Esophagus mucosa (tissue), 1 donor: ENCODE results near the gene RHOF. TPM values are rescaled to one million over a fixed set of nuclear protein-coding genes. Genes with fewer than 3 reads are reported as not detected.

ENCODE experiments used
- ATAC-seq: fragments of 200-7000 bp; cut with Tn5 transposase; one replicate; pipeline ENCODE4 v1.9.1; 2020
- total RNA-seq: library from RNA; stranded (reverse); gene quantifications from one replicate; pipeline ENCODE4 v1.2.4, GENCODE V29; 2023
- donor health status: DM: yes; HTN: yes; CAD: no.

RHOF gene
- total RNA-seq, 1 donor from 2014 or later: 5.9 TPM

DNA sequence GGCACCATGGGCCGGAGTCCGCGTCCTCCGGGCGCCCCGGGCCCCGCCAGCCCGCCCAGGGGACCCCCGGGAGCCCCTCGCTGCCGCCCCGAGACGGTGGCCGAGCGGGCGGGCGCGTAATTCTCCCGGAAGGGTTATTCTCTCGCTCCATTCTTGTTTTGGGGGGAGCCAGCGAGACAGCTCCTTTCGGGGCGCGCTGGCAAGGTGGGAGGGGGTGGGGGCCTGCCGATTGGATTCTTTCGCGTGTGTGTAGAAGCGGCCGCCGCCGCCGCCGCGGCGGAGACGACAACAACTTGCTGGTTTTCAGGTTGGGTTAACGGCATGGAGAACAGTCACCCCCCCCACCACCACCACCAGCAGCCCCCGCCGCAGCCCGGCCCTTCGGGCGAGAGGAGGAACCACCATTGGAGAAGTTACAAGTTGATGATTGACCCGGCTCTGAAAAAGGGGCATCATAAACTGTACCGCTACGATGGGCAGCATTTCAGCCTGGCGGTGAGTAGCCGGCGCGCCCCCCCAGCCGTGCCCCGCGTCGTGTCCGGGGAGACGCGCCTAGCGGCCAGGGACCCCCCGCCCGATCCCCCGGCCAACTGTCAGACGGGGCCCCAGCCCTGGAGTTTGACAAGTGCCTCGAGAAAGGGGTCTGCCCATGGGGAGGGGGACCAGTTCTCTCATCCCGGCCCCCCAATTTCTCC, 11.1 kb upstream of the RHOF start:
- ATAC-seq: no peak

DNA sequence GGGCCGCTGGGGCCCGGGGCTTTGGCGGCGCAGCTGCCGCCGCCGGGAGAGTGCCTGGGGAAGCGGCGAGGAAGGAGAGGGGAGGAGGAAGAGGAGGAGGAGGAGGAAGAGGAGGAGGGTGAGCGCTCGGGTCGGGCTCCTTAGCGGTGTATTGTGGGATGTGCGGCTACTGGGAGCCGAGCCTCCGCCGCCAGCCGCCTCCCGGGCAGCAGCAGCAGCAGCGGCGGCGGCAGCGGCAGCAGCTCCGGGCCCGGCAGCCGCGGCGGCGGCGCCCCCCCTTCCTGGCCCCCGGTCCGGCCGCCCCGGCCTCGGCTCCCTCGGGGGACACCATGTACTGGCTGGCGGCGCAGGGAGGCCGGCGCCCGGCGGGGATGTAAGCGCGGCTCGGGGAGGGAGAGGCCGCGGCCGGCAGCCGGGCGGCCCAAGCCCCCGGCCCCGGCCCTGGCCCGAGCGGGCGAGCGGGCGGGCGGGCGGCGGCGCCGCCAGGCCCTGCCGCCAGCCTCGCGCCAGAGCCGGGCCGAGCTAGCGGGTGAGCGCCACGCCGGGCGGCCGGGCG, 10.5 kb upstream of the RHOF start, which contains the start of gene SETD1B:
Gene SETD1B, plus strand, starts transcription at position 149 of the 556 bp plus-strand sequence. CDS start 729 bp downstream, outside the sequence.
- ATAC-seq: no peak

DNA sequence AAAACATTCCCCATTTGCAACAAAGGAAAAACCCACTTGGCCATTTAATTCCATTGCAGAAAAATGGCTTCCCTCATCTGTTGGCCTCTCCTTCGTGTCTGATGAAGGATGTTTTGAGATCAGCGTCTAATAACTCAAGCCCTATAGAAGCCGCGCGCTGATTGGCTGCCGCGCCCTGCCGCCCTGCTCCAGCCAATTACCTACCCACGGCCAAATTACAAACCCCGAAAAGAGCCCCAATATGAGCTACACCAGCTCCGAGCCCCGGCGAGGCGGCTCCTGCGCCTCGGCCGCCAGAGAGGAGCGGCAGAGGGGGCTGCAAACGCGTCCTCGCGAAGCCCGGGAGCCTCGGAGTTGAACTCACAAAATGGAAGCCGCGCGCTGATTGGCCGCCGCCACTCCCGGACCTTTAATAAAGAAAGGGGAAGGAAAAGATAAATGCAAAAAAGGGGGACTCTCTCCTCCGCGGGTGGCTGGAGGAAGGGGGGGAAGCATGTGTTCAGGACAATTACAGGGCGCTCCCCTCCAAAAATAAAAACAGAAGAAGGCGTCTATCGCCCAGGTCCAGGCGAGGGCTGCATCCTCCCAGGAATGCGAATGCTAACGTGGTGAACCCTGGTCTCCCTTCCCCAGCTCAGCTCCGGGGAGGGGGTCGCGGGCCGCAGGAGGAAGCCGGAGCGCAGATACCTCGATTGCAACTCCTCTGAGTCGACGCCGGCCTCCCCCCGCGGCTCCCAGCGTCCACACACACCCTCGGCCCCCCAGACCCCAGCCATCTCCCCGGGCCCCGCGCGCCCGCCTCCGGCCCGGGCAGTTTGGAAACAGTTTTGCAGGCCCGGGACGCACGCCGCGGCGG, 9.6 kb upstream of the RHOF start:
- peak; percentile 49 for ATAC-seq

DNA sequence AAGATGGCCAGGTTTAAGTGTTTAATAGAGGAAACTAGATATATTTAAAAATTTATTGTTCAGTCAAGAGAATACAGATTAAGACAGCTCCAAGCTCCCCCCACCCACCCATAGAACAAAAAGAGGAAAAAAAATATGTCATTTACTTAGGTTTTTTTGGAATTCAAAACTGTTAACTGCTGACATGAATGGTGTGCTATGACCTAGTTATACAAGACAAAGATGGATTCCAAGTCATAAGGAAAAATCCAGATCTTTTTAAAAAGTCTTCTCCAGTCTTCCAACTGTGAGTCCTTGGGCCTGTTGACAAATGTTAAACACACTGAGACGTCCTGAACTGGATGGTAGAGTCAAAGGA, 9.0 kb upstream of the RHOF start:
- no peak for ATAC-seq

DNA sequence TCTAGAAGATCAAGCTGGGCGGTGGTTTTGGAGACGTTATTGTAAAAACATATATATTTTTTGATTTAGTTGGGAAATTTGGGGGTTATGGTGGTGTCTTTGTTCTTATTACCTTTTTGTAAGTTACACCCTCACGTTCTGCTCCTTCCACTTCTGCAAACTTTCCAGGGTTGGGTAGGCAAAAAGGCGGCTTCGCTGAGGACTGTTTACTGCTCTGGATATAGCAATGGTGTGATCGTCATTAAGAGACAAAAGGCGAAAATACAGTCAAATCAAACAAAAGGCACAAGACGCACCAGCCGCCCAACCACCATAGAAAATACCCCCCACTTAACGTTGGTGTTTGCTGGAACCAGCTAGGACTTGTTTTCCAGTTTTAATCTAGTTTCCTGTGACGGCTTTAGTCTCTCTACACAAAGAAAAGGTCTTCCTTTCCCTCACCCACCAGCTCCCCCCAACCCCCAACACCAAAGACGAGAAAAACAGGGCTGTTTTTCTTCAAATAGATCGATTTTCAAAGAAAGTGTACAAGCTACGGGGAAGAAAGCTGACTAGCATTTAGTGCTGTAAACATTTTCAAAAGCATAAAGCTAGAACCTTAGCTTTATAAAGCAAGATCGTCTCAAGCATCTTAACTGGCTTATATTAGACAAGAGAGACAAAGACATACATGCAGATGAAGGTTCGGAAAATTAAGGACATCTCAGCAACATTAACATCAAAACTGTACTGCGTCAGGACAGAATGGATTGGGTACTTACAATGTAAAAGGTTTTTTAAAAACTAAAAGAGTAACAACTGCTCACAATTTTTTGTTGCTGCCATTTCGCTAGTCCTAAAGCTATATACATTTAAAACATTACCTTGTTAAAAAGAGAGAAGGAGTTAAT, 8.4 kb upstream of the RHOF start:
- ATAC-seq: no peak

DNA sequence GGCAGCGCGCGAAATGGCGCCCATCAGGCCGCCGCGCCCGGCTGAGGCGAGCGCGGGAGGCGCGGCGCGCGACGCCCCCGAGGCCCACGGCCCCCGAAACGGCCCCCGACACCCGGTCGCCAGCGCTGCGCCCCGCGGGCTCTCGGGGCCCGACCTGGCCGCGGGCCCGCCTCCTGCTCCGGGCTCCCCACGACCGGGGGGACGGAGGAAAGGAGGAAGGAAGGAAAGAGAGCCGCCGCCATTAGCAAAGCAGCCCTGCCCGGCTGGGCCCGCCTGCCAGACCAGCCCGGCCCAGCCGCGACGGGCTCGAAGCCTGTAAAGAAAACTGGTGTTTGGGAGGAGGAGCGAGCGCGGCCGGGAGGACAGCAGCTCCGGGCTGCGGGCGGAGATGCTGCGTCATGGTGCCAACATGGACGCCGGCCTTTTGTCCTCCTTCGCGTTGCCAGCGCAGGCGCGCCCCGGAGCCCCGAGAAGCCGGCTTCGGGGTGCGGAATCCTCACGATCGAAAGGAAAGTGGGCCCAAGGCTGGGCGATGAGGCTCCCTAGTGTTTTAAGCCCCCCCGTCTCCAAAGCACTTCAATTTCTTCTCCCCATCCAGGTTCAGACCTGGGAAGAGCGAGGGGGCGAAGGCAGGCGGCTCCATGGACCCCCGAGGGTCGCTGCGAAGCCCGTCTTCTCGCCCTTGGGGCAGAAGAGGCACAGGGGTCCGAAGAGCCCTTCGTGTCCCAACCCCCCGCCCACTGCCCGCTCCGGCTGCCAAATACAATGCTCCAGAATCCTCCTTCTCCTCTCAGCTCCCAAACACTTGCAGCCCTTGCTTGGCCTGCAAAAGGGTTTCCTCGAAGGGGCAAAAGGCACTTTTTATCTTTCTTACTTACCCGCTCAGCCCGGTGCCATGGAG, 7.5 kb upstream of the RHOF start:
- ATAC-seq: peak; percentile 13

DNA sequence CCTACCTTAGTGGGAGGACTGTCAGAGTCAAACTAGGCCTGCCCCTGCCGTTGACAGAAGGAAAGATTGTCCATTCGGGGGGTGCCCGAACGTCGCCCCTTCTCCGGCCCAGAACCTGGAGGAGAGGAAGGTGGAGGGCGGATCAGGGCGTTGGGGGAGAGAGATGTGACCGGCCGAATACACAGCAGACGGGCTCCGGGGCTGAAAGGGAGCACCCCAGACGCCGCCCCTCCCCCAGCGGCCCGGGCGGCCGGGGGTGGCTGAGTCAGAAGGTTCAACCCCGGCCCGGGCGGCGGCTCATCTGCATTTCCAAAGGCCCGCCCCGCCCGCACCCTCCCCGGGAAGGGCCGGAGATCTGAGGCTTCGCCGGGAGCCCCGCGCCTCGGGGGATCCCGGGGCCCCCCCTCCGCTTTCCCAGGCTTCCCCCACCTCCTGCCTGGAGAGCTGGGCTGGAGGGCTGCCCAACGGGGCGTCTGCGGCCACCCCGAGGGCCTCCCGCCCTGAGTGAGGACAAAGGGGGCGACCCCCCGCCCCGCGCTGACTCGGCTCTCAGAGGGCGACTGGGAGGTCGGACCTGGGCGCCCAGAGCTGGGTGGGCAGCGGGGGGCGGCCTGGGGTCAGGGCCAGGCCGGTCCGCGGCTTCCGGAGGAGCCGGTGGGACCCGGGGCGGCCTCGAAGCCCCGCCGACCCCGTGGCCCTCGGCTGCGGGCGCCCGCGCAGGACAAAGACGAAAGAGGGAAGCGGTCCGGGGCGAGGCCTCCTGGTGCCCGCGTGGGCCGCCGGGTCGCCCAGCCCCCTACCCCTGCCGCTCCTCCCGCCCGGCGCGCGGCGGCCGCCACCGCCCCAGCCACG, 6.6 kb upstream of the RHOF start:
- ATAC-seq: peak; percentile 70

DNA sequence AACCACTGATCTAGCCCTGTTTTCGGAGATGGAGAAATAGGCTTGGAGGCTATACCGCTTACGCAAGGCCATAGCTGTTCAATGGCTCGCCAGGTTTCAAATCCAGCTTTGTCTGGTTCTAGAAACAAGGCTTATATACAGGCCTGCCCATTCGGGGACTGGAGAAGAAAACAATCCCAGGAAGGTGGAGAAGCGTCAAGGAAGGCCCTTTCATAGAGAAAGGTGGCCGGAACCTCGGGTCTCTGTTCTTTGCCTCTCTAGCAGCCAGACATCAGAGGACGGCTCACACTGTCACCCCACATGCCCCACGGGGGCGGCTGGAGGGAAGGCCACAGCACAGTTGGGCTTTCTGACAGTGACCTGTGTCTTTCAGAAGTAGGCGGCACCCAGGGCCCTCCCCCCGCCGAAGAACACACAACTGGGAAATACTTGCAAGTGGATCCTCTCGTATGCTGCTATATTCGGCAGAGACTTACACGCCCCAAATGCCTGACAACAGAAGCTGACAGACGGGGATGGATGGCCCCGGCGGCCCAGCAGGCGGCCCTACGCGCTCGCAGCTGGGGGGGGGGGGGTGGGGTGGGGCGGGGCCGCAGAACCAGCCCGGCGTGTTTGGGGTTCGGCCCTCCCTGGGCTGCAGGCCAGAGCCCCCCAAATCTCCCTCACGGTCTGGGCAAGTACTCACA, 5.8 kb upstream of the RHOF start:
- peak; percentile 53 for ATAC-seq

DNA sequence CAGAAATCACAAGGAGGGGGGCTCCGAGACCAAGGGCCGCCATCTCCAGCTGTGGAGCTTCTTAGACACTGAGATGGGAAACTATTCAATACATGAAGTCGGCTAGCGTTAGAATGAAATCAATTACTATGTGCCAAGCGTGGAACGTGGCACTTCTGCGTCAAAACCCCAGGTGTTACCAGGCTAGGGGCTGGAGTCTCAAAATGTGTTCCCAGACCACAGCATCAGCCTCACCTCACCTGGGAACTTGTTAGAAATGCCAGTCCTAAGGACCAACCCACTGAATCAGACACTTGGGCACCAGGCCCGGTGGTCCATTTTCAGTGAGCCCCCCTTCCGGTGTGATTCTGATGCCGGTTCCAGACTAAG, 5.3 kb upstream of the RHOF start:
- no peak for ATAC-seq

DNA sequence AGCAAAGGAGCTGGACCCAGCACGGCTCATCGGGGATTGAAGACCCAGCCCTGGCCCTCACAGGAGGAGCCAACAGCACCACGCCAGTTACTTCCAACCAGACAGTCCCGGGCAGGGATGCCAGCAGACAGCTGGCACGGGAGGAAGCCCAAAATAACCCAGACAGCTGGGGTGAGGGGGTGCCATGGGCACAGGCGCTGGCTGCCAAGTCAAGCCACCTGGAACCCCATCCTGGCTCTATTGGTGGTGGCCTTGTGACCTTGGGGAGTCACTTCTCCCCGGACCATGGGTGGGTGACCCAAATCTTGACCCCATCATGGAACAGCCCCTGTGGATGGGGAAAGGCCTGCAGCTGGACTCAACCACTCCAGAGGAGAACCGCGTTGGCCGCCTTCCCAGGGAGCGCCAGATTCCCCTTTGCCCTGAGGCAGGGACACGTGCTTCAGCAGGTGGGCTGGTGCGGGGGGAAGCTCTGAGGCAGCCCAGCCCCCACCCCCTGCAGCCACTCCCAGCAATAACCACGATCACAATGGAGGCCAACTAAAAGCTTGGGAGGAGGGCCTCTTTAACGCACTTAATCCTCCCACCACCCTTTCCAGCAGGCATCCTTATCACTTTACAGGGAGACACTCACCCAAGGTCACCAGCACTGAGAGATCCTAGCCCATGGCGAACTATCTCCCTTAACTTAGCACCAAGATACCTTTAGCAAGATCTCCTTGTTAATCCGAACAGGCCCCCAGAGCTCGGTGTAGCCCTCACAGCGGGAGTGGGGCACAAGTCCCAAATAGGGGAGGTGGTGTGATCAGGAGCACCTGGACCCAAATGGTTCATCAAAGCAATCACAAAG, 4.7 kb upstream of the RHOF start:
- ATAC-seq: no peak

DNA sequence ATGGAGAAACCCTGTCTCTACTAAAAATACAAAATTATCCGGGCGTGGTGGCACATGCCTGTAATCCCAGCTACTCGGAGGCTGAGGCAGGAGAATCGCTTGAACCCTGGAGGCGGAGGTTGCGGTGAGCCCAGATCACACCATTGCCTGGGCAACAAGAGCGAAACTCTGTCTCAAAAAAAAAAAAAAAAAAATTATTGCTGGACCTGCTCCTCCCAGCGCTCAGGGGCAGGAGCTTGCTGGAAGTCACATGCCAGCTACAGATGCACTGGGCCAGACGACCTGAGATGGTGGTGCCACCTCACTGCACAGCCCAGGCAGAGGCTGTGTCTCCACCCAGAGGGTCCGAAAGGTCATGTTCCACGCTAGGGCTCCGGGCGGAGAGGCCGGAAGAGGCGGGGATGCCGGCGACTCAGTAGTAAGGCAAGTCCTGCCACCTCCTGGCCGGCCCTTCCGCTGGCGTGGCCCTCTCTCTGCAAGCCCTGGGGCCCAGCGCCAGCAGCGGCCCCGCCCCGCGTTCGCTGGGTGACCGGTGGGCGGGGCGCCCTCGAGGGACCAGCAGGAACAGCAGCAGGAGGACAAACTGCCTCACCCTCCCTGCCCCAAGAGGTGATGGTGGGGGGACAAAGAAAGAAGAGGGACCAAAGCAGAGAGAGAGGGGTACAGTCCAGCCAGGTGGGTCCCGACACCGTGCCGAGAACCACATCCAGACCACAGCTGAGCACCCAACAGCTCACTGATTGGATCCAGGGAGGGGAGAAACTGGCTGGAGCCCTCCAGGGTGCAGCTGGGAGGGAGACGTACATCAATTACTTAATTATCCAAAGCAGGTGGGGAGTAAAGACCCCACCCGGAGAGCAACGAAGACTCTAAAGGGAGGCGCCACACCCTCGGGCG, 3.6 kb upstream of the RHOF start:
- peak; percentile 18 for ATAC-seq

DNA sequence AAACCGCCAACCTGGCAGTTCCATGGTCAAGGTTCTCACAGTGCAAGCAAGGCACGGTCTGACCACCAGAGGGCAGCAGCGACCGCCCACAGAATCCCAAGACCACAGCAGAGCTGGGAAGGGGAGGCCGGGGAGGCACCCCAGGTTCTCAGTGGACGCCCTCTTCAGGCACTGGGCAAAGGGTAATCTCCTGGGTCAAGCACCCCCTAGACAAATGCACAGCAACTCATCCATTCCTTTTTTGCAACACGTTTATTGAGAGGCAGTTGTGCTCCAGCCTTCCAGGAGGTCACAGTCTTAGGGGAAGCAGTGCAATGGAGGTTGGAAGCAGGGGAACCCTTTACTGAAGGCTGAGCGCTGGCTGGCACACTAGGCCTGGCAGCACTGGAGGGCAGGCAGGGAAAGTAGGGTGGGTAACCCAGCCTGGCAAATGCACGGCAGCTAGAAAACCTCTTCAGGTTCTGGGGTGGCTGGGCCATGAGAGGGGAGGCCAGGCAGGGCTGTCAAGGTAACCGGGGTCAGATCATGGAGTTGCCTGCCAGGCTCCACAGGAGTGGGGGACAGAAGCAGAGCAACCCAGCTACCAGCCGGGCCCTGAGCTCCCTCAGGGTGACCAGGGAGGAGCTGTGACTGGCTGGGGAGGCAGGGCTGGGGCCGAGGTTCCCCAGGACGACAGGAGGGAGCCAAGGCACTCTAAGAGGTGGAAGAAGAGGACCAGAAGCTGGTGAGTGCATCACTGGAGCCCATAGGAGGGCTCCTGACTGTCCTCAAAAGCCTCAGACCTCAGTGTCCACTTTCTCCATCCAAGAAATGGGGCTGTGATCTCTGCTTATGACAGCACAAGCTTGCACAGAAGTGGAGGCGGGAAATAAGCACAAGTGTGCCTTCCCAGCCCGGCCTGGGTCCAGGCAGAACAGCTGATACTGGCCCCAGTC, 1.8 kb upstream of the RHOF start:
- peak; percentile 30 for ATAC-seq

DNA sequence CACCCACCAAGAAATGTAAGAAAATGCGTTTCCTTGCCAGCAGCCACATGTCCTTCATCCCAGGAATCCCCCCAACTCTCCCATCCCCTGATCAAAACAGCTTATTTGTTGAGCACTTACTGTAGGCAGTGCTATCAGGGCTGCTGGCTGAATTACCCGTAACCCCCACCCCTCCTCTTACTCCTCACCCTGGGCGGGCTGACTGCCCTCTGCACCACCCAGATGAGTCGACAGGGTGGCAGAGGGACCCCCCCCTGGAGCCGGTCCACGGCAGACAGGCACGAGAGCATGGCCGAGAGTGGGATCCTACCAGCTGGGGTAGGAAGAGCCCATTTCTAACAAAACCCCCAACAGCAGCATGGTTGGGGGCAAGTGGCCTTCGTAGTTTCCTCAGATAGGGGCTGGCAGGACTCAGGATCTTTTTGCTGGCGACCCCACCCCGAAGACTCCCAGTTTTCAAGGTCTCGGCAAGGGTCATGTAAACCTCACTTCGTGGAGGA, 1.1 kb upstream of the RHOF start:
- ATAC-seq: peak; percentile 4

DNA sequence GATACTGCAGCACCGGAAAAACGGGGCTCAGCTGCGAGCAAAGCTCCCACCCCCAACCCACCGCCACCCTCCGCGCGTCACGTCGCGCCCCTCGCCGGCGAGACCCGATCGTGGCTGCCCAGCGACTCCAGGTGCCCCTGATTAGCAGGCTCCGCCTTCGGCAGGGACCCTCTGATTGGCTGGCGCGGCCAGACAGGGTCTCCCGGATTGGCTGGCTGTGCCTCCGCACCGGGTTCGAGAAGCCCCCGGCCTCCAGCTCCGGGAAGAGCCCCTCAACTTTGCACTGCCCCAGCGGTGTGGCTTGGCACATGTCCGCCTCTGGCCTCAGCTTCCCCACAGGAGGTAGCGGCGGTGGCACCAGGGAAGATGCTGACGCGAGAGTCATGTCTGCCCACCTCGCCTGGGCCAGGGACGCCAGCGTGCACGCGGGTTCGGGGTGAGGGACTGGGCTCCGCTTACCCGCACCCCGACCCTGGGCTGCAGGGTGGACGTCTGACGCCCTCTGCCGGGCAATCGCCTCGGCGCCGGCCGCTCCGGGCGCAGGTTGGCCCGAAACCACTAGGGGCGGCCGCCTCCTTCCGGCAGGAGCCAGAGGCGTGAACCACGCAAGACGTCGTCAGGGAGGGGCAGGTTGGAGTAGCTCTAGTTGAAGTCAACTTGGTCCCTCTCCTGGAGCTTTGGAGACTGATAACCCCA, 498 bp upstream of the RHOF start:
- peak; percentile 76 for ATAC-seq

DNA sequence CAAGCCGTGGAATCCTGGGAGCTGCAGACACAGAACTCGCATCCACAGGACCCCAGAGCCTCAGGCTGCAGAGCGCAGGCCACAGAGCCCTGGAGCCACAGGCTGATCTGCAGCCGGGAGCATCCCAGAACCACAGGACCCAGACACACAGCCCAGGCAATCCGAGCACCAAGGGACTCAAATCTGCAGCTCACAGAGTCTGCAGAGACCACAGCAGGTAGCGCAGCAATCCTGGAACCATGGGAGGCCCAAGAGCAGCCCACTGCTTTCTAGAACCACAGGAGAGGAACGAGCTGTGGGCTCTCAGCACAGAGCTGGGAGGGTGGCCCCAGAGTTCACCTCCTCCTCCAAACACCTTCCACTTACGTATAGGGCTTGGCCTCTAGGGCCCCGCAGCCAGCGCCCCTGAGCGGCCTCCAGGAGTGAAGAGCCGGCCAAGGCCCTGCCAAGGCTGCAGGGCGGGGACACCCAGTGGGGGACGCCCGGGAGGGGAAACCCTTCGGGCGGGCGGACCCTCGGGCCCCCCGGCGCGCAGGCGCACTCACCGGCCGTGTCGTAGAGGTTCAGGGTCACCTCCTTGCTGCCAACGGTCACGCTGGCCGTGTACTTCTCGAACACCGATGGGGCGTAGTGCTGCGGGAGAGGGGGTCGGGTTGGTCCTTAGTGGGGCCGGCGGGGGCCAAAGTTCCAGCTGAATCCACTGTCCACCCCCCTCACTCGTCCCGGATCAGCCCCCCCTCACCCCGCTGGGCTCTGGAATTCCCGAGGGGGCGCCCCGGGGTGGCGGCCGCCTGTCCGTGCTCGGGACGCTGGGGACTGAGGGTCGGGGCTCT, 665 bp downstream of the RHOF start:
- no peak for ATAC-seq
